Thymus (tissue), 11 donors: ENCODE measurements around the gene PTCHD4. TPM values are rescaled to one million over a fixed set of nuclear protein-coding genes. Genes with fewer than 3 reads are reported as not detected.
"Not testable (repeated sequence)": the region's sequence is repeated elsewhere in the genome, so short reads cannot be mapped to it uniquely, and the experiment has no call there.

ENCODE experiments used
- DNase-seq, 9 donors: peaks; one replicate each; pipeline ENCODE4 v3.0.0-alpha.2; 2013; ENCODE audit warnings: low spot score in 9 of 9, low read depth in 6 of 9, missing footprints in 1 of 9
- H3K27ac ChIP-seq, 2 donors: one replicate each; pipeline ENCODE4 v1.5.1; 2013; ENCODE audit warnings: control low read depth in 1 of 2, low read depth in 1 of 2, low read length in 1 of 2, mild to moderate bottlenecking in 1 of 2, moderate library complexity in 1 of 2
- H3K27me3 ChIP-seq, 2 donors: one replicate each; pipeline ENCODE4 v1.5.1; 2013; ENCODE audit warnings: low read length in 1 of 2; ENCODE audit not compliant: control insufficient read depth in 2 of 2, insufficient read depth in 1 of 2
- H3K36me3 ChIP-seq, 2 donors: one replicate each; pipeline ENCODE4 v1.5.1; 2013; ENCODE audit warnings: low read length in 1 of 2, mild to moderate bottlenecking in 1 of 2, moderate library complexity in 1 of 2; ENCODE audit not compliant: control insufficient read depth in 2 of 2, insufficient read depth in 2 of 2
- H3K4me1 ChIP-seq, 2 donors: one replicate each; pipeline ENCODE4 v1.5.1; 2013; ENCODE audit warnings: low read length in 2 of 2; ENCODE audit not compliant: control insufficient read depth in 2 of 2, insufficient read depth in 2 of 2
- H3K4me3 ChIP-seq, 2 donors: one replicate each; pipeline ENCODE4 v1.5.1; 2013; ENCODE audit warnings: low read length in 2 of 2, control low read depth in 1 of 2, mild to moderate bottlenecking in 1 of 2
- H3K9me3 ChIP-seq, 2 donors: one replicate each; pipeline ENCODE4 v1.5.1; 2013; ENCODE audit warnings: low read length in 1 of 2, mild to moderate bottlenecking in 1 of 2; ENCODE audit not compliant: control insufficient read depth in 2 of 2, insufficient read depth in 1 of 2
- WGBS: extraction: QIAGEN DNeasy Blood & Tissue Kit; methylation state at CpG from one replicate; pipeline ENCODE4 v1.1.7; 2013; 5-methylcytosine and 5-hydroxymethylcytosine counted together
- polyA plus RNA-seq: library from polyadenylated mRNA; stranded (reverse); fragments of 200-250 nt; gene quantifications from one replicate; pipeline ENCODE4 v1.2.3, GENCODE V29; 2013
- total RNA-seq: library from RNA; stranded (reverse); fragments of 120-200 nt; gene quantifications from one replicate; pipeline ENCODE4 v1.2.4, GENCODE V29; 2013
- donor health status: healthy.

PTCHD4 gene
- total and polyA plus RNA-seq, 2 donors: 0.07 to 0.09 TPM

- H3K4me1 ChIP-seq, H3K27me3 ChIP-seq, DNase-seq, H3K36me3 ChIP-seq, H3K9me3 ChIP-seq, H3K27ac ChIP-seq, H3K4me3 ChIP-seq: not testable (repeated sequence)
- WGBS: 93% methylated on average over 17 of the region's 17 CpGs
Measured at GRCh38 chr6:48102476-48103195, 8.4 kb downstream of the PTCHD4 start.

- 91% methylated on average over 1 of the region's 1 CpG for WGBS
- no peaks in the 10 kb centered on the region for H3K36me3 ChIP-seq
- no peak for DNase-seq
- H3K27me3 ChIP-seq: no peaks in the 10 kb centered on the region
- H3K4me3 ChIP-seq: no peak overlapping the region
- H3K27ac ChIP-seq: no peak overlapping the region
- H3K4me1 ChIP-seq: no peaks in the 10 kb centered on the region
- H3K9me3 ChIP-seq: no peaks in the 10 kb centered on the region
Measured at GRCh38 chr6:48101290-48101689, 9.7 kb downstream of the PTCHD4 start.

GRCh38 chr6:48100588-48100895, 10.5 kb downstream of the PTCHD4 start:
- Histone ChIP-seq H3K36me3 (no peaks in the 10 kb centered on the region), H3K9me3 (no peaks in the 10 kb centered on the region), H3K27me3 (no peaks in the 10 kb centered on the region), H3K4me1 (no peaks in the 10 kb centered on the region), H3K4me3 (no peak overlapping the region), H3K27ac (no peak overlapping the region)
- DNase-seq: no peak
- 70% methylated on average over 4 of the region's 4 CpGs for WGBS

- no peak for DNase-seq
- no peaks in the 10 kb centered on the region for H3K4me1 ChIP-seq
- 89% methylated on average over 3 of the region's 3 CpGs for WGBS
- H3K36me3 ChIP-seq: no peaks in the 10 kb centered on the region
- H3K9me3 ChIP-seq: no peaks in the 10 kb centered on the region
- H3K4me3 ChIP-seq: no peak overlapping the region
- no peaks in the 10 kb centered on the region for H3K27me3 ChIP-seq
- no peak overlapping the region for H3K27ac ChIP-seq
Measured at GRCh38 chr6:48099713-48100587, 11.0 kb downstream of the PTCHD4 start.

- H3K27me3 ChIP-seq: no peaks in the 10 kb centered on the region
- no peak overlapping the region for H3K4me3 ChIP-seq
- no peak overlapping the region for H3K27ac ChIP-seq
- no peaks in the 10 kb centered on the region for H3K4me1 ChIP-seq
- no peak for DNase-seq
- H3K9me3 ChIP-seq: no peaks in the 10 kb centered on the region
- WGBS: 89% methylated on average over 3 of the region's 3 CpGs
- H3K36me3 ChIP-seq: no peaks in the 10 kb centered on the region
Measured at GRCh38 chr6:48098923-48099322, 12.1 kb downstream of the PTCHD4 start.

- no peaks in the 10 kb centered on the region for H3K27me3 ChIP-seq
- no peak overlapping the region for H3K27ac ChIP-seq
- H3K4me1 ChIP-seq: no peaks in the 10 kb centered on the region
- no peak for DNase-seq
- H3K9me3 ChIP-seq: no peaks in the 10 kb centered on the region
- H3K36me3 ChIP-seq: no peaks in the 10 kb centered on the region
- H3K4me3 ChIP-seq: no peak overlapping the region
- WGBS: 92% methylated on average over 3 of the region's 3 CpGs
Measured at GRCh38 chr6:48092550-48093217, 18.3 kb downstream of the PTCHD4 start.

- Histone ChIP-seq H3K4me3 (no peak overlapping the region), H3K36me3 (no peaks in the 10 kb centered on the region), H3K9me3 (no peaks in the 10 kb centered on the region), H3K27me3 (no peaks in the 10 kb centered on the region), H3K4me1 (no peaks in the 10 kb centered on the region), H3K27ac (no peak overlapping the region)
- WGBS: 89% methylated on average over 4 of the region's 4 CpGs
- DNase-seq: no peak
Measured at GRCh38 chr6:48090546-48090945, 20.5 kb downstream of the PTCHD4 start.

GRCh38 chr6:48087448-48087847, 23.5 kb downstream of the PTCHD4 start:
- no peaks in the 10 kb centered on the region for H3K4me1 ChIP-seq
- no peaks in the 10 kb centered on the region for H3K27me3 ChIP-seq
- H3K9me3 ChIP-seq: no peaks in the 10 kb centered on the region
- H3K36me3 ChIP-seq: no peaks in the 10 kb centered on the region
- DNase-seq: no peak
- no peak overlapping the region for H3K4me3 ChIP-seq
- no peak overlapping the region for H3K27ac ChIP-seq
- WGBS: 14% methylated on average over 1 of the region's 1 CpG

GRCh38 chr6:48086187-48086586, 24.8 kb downstream of the PTCHD4 start:
- Histone ChIP-seq H3K4me1 (no peaks in the 10 kb centered on the region), H3K27ac (no peak overlapping the region), H3K27me3 (no peaks in the 10 kb centered on the region), H3K36me3 (no peaks in the 10 kb centered on the region), H3K4me3 (no peak overlapping the region), H3K9me3 (no peaks in the 10 kb centered on the region)
- WGBS: 97% methylated on average over 1 of the region's 1 CpG
- no peak for DNase-seq
